ENCODE data around the gene CYTL1.

The CYTL1 gene

GRCh38 chr4:4995103-4995907 lies 24.0 kb downstream of the CYTL1 start:
- peak; percentile 1 for DNase-seq

GRCh38 chr4:4994312-4995097 lies 24.8 kb downstream of the CYTL1 start:
- DNase-seq = peak; percentile 15

- DNase-seq = no peak
Measured at GRCh38 chr4:4992833-4993232, 26.4 kb downstream of the CYTL1 start.

GRCh38 chr4:4991541-4992099 lies 27.6 kb downstream of the CYTL1 start:
- no peak for DNase-seq

- no peak for DNase-seq
Measured at GRCh38 chr4:4990857-4991540, 28.3 kb downstream of the CYTL1 start.

GRCh38 chr4:4990329-4990728 lies 28.9 kb downstream of the CYTL1 start:
- no peak for DNase-seq

- DNase-seq = no peak
Measured at GRCh38 chr4:4989083-4989622, 30.1 kb downstream of the CYTL1 start.

- no peak for DNase-seq
Measured at GRCh38 chr4:4987656-4988055, 31.6 kb downstream of the CYTL1 start.

- no peak for DNase-seq
Measured at GRCh38 chr4:4986841-4987240, 32.4 kb downstream of the CYTL1 start.

- no peak for DNase-seq
Measured at GRCh38 chr4:4985844-4986243, 33.4 kb downstream of the CYTL1 start.

GRCh38 chr4:4985036-4985435 lies 34.2 kb downstream of the CYTL1 start:
- no peak for DNase-seq

- DNase-seq = no peak
Measured at GRCh38 chr4:4984186-4984585, 35.1 kb downstream of the CYTL1 start.

GRCh38 chr4:4981827-4982226 lies 37.4 kb downstream of the CYTL1 start:
- DNase-seq = no peak

GRCh38 chr4:4981427-4981826 lies 37.8 kb downstream of the CYTL1 start:
- DNase-seq = no peak

GRCh38 chr4:4980621-4981230 lies 38.5 kb downstream of the CYTL1 start:
- no peak for DNase-seq

- no peak for DNase-seq
Measured at GRCh38 chr4:4979971-4980370, 39.3 kb downstream of the CYTL1 start.

GRCh38 chr4:4974727-4975126 lies 44.5 kb downstream of the CYTL1 start:
- no peak for DNase-seq

- DNase-seq = no peak
Measured at GRCh38 chr4:4971796-4972195, 47.5 kb downstream of the CYTL1 start.

GRCh38 chr4:4969298-4969697 lies 50.0 kb downstream of the CYTL1 start:
- no peak for DNase-seq

- no peak for DNase-seq
Measured at GRCh38 chr4:4968161-4968725, 51.0 kb downstream of the CYTL1 start.

Measured in NCI-H748 treated with DMSO at 0.1 percent for 48 hours (cell line).